ENCODE data around the gene SCARB2.

Gene SCARB2

GRCh38 chr4:76187152-76187551 lies 26.5 kb downstream of the SCARB2 start:
- no peak for DNase-seq
- no peak for TF ChIP-seq CTCF (IDR thresholded peaks at IDR 0.05)
- Mint-ChIP-seq H3K27ac (peak overlapping the region; percentile 70), H3K27me3 (ENCODE audit: low read depth, poor library complexity) (no peaks in the 10 kb centered on the region), H3K4me3 (no peak overlapping the region), H3K9me3 (peaks cover 15% of the 10 kb centered on the region), H3K4me1 (no peaks in the 10 kb centered on the region), H3K36me3 (ENCODE audit: low read depth) (peaks cover 44% of the 10 kb centered on the region)

- Mint-ChIP-seq H3K4me1 (no peaks in the 10 kb centered on the region), H3K27me3 (ENCODE audit: low read depth, poor library complexity) (no peaks in the 10 kb centered on the region), H3K9me3 (no peaks in the 10 kb centered on the region), H3K36me3 (ENCODE audit: low read depth) (peaks cover 17% of the 10 kb centered on the region), H3K27ac (no peak overlapping the region), H3K4me3 (no peak overlapping the region)
- TF ChIP-seq CTCF (IDR thresholded peaks at IDR 0.05), result no peak
- no peak for DNase-seq
Observed at GRCh38 chr4:76182463-76182862, 31.2 kb downstream of the SCARB2 start.

GRCh38 chr4:76179398-76180318 lies 34.0 kb downstream of the SCARB2 start:
- Mint-ChIP-seq H3K9me3 (no peaks in the 10 kb centered on the region), H3K27ac (no peak overlapping the region)

GRCh38 chr4:76178296-76178695 lies 35.3 kb downstream of the SCARB2 start:
- Mint-ChIP-seq H3K36me3 (ENCODE audit: low read depth) (peaks cover 19% of the 10 kb centered on the region), H3K4me1 (no peaks in the 10 kb centered on the region), H3K27ac (no peak overlapping the region), H3K9me3 (no peaks in the 10 kb centered on the region), H3K27me3 (ENCODE audit: low read depth, poor library complexity) (no peaks in the 10 kb centered on the region), H3K4me3 (no peak overlapping the region)
- no peak for TF ChIP-seq CTCF (IDR thresholded peaks at IDR 0.05)
- no peak for DNase-seq

More at GRCh38 chr4:76179398-76180318, 34.0 kb downstream of the SCARB2 start:
- H3K4me1 Mint-ChIP-seq, result no peaks in the 10 kb centered on the region
- peak; percentile 93 for TF ChIP-seq CTCF (IDR thresholded peaks at IDR 0.05)
- no peak overlapping the region for H3K4me3 Mint-ChIP-seq
- no peaks in the 10 kb centered on the region for H3K27me3 Mint-ChIP-seq (ENCODE audit: low read depth, poor library complexity)
- DNase-seq, result peak; percentile 87
- peaks cover 13% of the 10 kb centered on the region for H3K36me3 Mint-ChIP-seq (ENCODE audit: low read depth)

- H3K9me3 Mint-ChIP-seq, result no peaks in the 10 kb centered on the region
- no peak for TF ChIP-seq CTCF (IDR thresholded peaks at IDR 0.05)
- no peak for DNase-seq
- H3K27me3 Mint-ChIP-seq (ENCODE audit: low read depth, poor library complexity), result no peaks in the 10 kb centered on the region
- H3K4me3 Mint-ChIP-seq, result no peak overlapping the region
- H3K27ac Mint-ChIP-seq, result no peak overlapping the region
- H3K4me1 Mint-ChIP-seq, result no peaks in the 10 kb centered on the region
- peaks cover 25% of the 10 kb centered on the region for H3K36me3 Mint-ChIP-seq (ENCODE audit: low read depth)
Observed at GRCh38 chr4:76177709-76178108, 35.9 kb downstream of the SCARB2 start.

- Mint-ChIP-seq H3K4me3 (no peak overlapping the region), H3K27me3 (ENCODE audit: low read depth, poor library complexity) (no peaks in the 10 kb centered on the region), H3K9me3 (no peaks in the 10 kb centered on the region), H3K27ac (no peak overlapping the region), H3K4me1 (no peaks in the 10 kb centered on the region), H3K36me3 (ENCODE audit: low read depth) (peaks cover 34% of the 10 kb centered on the region)
- DNase-seq, result no peak
- TF ChIP-seq CTCF (IDR thresholded peaks at IDR 0.05), result no peak
Observed at GRCh38 chr4:76175336-76175735, 38.3 kb downstream of the SCARB2 start.

Data from nephron progenitor cell (in vitro differentiated cells).